ENCODE measurements around the gene EME1. TPM values are rescaled to one million over a fixed set of nuclear protein-coding genes. Genes with fewer than 3 reads are reported as not detected.

EME1 gene
- total and polyA plus RNA-seq, 2 of the 4 experiments (the other 2 are of a cell fraction), result 9.1 to 9.4 TPM

DNA sequence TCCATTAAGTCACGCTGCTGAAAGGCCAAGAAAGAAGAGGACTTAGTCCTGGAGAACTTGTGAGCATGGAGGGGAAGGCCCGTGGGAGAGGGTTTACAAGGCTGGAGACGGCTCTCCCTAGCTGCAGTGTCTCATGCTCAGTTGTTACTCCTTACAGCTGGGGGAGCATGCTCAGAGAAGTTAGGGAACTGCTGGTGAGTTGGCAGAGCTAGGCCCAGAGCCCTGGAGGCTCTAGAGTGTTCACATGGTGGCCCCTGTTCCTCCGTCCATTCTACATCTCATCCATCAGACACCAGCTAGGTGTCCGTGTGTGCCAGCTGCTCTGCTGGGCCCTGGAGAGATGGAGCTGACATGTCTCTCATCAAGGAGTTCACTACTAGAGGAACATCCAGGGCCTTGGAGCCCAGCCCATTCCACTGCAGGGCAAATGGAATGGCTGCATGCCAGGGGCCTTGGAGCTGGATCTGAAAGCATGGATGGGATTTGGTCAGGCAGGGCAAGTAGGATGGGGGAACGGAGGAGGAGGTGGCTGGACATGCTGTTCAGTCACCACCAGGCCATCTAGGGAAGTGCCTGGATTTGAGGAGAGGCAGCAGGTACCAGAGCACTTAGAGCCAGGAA, 20.8 kb upstream of the EME1 start:
- Histone ChIP-seq H4K91ac (ENCODE audit: insufficient read depth, low read depth, low read length) (no peak overlapping the region), H3K23ac (ENCODE audit: low read depth, low read length) (no peak overlapping the region), H3K79me1 (ENCODE audit: low read depth in 1 of 2, low read length in 2 of 2) (peaks cover 32 to 60% of the 10 kb centered on the region in 2 experiments), H2BK120ac (ENCODE audit: low read depth, low read length) (no peak overlapping the region), H3K9me1 (ENCODE audit: insufficient read depth, low read length) (peaks cover 25% of the 10 kb centered on the region), H4K5ac (ENCODE audit: low read depth, low read length) (no peak overlapping the region), H3K56ac (ENCODE audit: extremely low read depth, insufficient read depth, low read length) (no peak overlapping the region), H3K27ac (ENCODE audit: insufficient read depth, low read length) (no peak overlapping the region), H2AK5ac (ENCODE audit: low read depth, low read length) (no peak overlapping the region), H3K14ac (replicated peaks; ENCODE audit: low read depth, low read length) (no peak overlapping the region), H2AK9ac (replicated peaks; ENCODE audit: low read depth, low read length, poor library complexity) (no peak overlapping the region), H2BK15ac (ENCODE audit: low read depth, low read length) (no peak overlapping the region), H2BK20ac (ENCODE audit: low read depth, low read length) (no peak overlapping the region), H3K18ac (ENCODE audit: low read depth, low read length) (no peak overlapping the region), H3K4me2 (ENCODE audit: low read depth, low read length) (no peak overlapping the region), H4K8ac (ENCODE audit: low read depth in 2 of 2, low read length in 2 of 2) (no peak overlapping the region), H3K4me1 (ENCODE audit: control insufficient read depth, insufficient read depth, low read length) (peaks cover 16% of the 10 kb centered on the region), H4K20me1 (ENCODE audit: insufficient read depth, low read length) (peaks cover 45% of the 10 kb centered on the region), H3K9me3 (ENCODE audit: control insufficient read depth, insufficient read depth, low read length) (no peaks in the 10 kb centered on the region), H3K9ac (ENCODE audit: low read depth, low read length) (no peak overlapping the region), H3K36me3 (ENCODE audit: control insufficient read depth, insufficient read depth, low read length) (peaks cover 41% of the 10 kb centered on the region), H3K4ac (ENCODE audit: low read depth, low read length) (no peak overlapping the region), H3K27me3 (ENCODE audit: control insufficient read depth, insufficient read depth, low read length) (no peaks in the 10 kb centered on the region), H2AFZ (replicated peaks; ENCODE audit: low read length, poor library complexity) (no peak overlapping the region), H2BK5ac (ENCODE audit: low read depth, low read length, poor library complexity, severe bottlenecking) (no peak overlapping the region), H3K4me3 (ENCODE audit: insufficient read depth, low read depth, low read length) (no peak overlapping the region)
- TF ChIP-seq NFE2L2 (IDR thresholded peaks at IDR 0.05; ENCODE audit: low read depth, low read length) (no peak), RFX5 (IDR thresholded peaks at IDR 0.05; ENCODE audit: low read depth, low read length) (no peak), SMC3 (IDR thresholded peaks at IDR 0.05; ENCODE audit: low read depth, low read length) (no peak), CHD1 (IDR thresholded peaks at IDR 0.05; ENCODE audit: low read depth, low read length) (no peak), CEBPB (IDR thresholded peaks at IDR 0.05; ENCODE audit: low read depth, low read length) (no peak), POLR2A (IDR thresholded peaks at IDR 0.05; ENCODE audit: low read depth, low read length) (no peak), BHLHE40 (IDR thresholded peaks at IDR 0.05; ENCODE audit: low read depth, low read length) (no peak), CTCF (conservative IDR thresholded peaks at IDR 0.05; ENCODE audit: low read depth, low read length) (no peak), RCOR1 (IDR thresholded peaks at IDR 0.05; ENCODE audit: insufficient replicate concordance, low read length) (no peak)
- TF ChIP-seq, protein P1, sequence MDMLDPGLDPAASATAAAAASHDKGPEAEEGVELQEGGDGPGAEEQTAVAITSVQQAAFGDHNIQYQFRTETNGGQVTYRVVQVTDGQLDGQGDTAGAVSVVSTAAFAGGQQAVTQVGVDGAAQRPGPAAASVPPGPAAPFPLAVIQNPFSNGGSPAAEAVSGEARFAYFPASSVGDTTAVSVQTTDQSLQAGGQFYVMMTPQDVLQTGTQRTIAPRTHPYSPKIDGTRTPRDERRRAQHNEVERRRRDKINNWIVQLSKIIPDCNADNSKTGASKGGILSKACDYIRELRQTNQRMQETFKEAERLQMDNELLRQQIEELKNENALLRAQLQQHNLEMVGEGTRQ (IDR thresholded peaks at IDR 0.05; ENCODE audit: low read depth, low read length), result no peak
- WGBS, 2 experiments (ENCODE audit: extremely low coverage in 2 of 2, insufficient read length in 1 of 2), result 89% methylated on average over 4 of the region's 6 CpGs; no CpG with 5 or more reads in 1 of the 2 experiments
- dilution Hi-C loops (cut with HindIII; ENCODE audit: low sequenced_read_pairs, unreplicated experiment) (no loop called here), in situ Hi-C loops (cut with MboI; ENCODE audit: low sequenced_read_pairs) (no loop called here), intact Hi-C loops (cut with micrococcal nuclease) (no loop called here)
- CTCF ChIA-PET, result no interaction called here
- no peak for ATAC-seq (ENCODE audit: low read depth)
- no peak for DNase-seq
- no TSS peak for BruUV-seq (replicated peaks)
- POLR2A ChIA-PET (ENCODE audit: unreplicated experiment), result interaction anchor here (0.6 kb wide), 1 partner anchor 45 kb away, joined by 4 read pairs; the partner anchor contains the start of gene LRRC59
